ENCODE data around the gene PHF2.

PHF2 gene

DNA sequence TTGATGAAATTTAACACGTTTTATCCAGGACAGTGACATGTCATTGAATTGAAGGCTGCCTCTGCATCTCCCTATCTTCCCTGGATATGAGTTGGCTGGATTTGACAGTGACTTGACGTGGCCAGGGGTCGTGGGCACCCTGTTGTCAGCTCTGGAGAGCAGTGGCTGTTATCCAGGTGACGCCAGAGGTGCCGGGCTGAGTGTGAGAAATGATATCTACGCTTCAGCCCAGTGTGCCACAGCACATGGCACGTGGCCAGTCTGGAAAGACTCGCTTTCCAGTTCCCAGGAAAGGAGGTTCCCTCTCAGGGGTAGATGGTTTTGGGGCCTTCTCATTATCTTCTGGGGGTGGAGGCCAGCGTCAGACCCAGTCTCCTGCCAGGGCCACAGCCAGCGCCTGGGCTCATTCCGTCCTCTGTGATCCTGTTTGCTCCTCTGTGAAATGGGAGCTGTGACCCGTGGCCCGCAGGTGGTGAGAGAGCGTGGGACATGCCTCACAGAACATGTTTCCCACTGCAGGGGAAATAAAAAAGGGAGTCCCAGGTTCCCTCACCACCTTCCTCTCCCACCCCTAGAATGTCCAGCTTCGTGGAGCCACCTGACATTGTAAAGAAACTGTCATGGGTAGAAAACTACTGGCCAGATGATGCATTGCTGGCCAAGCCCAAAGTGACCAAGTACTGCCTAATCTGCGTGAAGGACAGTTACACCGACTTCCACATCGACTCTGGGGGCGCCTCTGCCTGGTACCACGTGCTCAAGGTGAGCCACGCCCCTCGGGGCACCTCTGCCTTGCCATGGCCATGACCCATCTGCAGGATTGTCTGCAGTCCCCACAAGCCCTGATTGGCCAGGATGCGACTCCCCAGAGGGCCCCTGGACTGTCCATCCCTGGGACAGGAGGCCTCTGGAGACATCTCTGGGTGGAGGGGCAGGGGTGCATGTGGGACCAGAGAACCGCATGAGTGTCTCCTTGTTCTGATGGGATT lies 76.5 kb downstream of the PHF2 start:
- no peak overlapping the region for H2AFZ ChIP-seq (ENCODE audit: low read length)
- no peak overlapping the region for H3K9ac ChIP-seq (ENCODE audit: low read length)
- no peaks in the 10 kb centered on the region for H3K36me3 ChIP-seq (replicated peaks; ENCODE audit: insufficient read depth, low read length)
- H4K20me1 ChIP-seq (ENCODE audit: insufficient read depth, low read length) = no peaks in the 10 kb centered on the region
- H3K4me3 ChIP-seq (ENCODE audit: low read length) = no peak overlapping the region
- H3F3A ChIP-seq (ENCODE audit: insufficient read depth, low read length) = no peaks in the 10 kb centered on the region
- H3K9me2 ChIP-seq (replicated peaks; ENCODE audit: insufficient read depth, low read length) = no peaks in the 10 kb centered on the region
- DNase-seq = no peak
- no peak overlapping the region for H3K4me2 ChIP-seq (ENCODE audit: low read depth, low read length)
- H3K27me3 ChIP-seq (replicated peaks; ENCODE audit: insufficient read depth, low read length) = no peaks in the 10 kb centered on the region
- no peaks in the 10 kb centered on the region for H3K9me3 ChIP-seq (replicated peaks; ENCODE audit: insufficient read depth, low read length)
- H3K4me1 ChIP-seq (ENCODE audit: low read length) = no peaks in the 10 kb centered on the region
- no peaks in the 10 kb centered on the region for H3K79me2 ChIP-seq (ENCODE audit: low read length)
- TF ChIP-seq, protein P1, sequence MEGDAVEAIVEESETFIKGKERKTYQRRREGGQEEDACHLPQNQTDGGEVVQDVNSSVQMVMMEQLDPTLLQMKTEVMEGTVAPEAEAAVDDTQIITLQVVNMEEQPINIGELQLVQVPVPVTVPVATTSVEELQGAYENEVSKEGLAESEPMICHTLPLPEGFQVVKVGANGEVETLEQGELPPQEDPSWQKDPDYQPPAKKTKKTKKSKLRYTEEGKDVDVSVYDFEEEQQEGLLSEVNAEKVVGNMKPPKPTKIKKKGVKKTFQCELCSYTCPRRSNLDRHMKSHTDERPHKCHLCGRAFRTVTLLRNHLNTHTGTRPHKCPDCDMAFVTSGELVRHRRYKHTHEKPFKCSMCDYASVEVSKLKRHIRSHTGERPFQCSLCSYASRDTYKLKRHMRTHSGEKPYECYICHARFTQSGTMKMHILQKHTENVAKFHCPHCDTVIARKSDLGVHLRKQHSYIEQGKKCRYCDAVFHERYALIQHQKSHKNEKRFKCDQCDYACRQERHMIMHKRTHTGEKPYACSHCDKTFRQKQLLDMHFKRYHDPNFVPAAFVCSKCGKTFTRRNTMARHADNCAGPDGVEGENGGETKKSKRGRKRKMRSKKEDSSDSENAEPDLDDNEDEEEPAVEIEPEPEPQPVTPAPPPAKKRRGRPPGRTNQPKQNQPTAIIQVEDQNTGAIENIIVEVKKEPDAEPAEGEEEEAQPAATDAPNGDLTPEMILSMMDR (IDR thresholded peaks at IDR 0.05; ENCODE audit: low read length) = no peak
- TF ChIP-seq EZH2phosphoT487 (IDR thresholded peaks at IDR 0.05; ENCODE audit: low read length) (no peak), EZH2 (optimal IDR thresholded peaks at IDR 0.05; ENCODE audit: low read depth, low read length) (no peak)
- H3K27ac ChIP-seq (ENCODE audit: low read length) = no peak overlapping the region

DNA sequence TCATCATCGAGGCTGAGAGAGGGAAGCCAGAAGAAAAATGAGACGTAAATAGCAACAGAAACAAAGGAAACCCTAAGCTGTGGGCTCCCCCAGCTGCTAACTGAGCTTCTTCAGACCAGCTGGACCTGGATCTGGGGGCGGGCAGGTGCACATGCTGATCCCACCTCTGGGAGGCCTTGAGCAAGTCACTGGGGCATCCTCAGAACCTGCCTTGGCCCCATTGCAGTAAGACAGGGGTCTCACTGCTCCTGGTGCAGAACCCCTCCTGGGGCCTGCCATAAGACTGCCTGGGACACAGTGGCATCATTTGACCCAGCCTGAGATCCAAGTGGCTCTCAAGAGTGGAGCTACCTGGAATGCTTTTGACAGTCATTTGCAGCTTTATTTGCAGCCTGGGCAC lies 77.4 kb downstream of the PHF2 start:
- Histone ChIP-seq H3K4me1 (ENCODE audit: low read length) (no peaks in the 10 kb centered on the region), H3K4me2 (ENCODE audit: low read depth, low read length) (no peak overlapping the region), H3K9me3 (replicated peaks; ENCODE audit: insufficient read depth, low read length) (no peaks in the 10 kb centered on the region), H2AFZ (ENCODE audit: low read length) (no peak overlapping the region), H3K27ac (ENCODE audit: low read length) (no peak overlapping the region), H3K79me2 (ENCODE audit: low read length) (no peaks in the 10 kb centered on the region), H3K27me3 (replicated peaks; ENCODE audit: insufficient read depth, low read length) (no peaks in the 10 kb centered on the region), H3K36me3 (replicated peaks; ENCODE audit: insufficient read depth, low read length) (no peaks in the 10 kb centered on the region), H3F3A (ENCODE audit: insufficient read depth, low read length) (no peaks in the 10 kb centered on the region), H4K20me1 (ENCODE audit: insufficient read depth, low read length) (no peaks in the 10 kb centered on the region), H3K9me2 (replicated peaks; ENCODE audit: insufficient read depth, low read length) (no peaks in the 10 kb centered on the region), H3K4me3 (ENCODE audit: low read length) (no peak overlapping the region), H3K9ac (ENCODE audit: low read length) (no peak overlapping the region)
- no peak for DNase-seq
- TF ChIP-seq, protein P1 (IDR thresholded peaks at IDR 0.05; ENCODE audit: low read length) = no peak
- no peak for TF ChIP-seq EZH2 (optimal IDR thresholded peaks at IDR 0.05; ENCODE audit: low read depth, low read length)
- no peak for TF ChIP-seq EZH2phosphoT487 (IDR thresholded peaks at IDR 0.05; ENCODE audit: low read length)

DNA sequence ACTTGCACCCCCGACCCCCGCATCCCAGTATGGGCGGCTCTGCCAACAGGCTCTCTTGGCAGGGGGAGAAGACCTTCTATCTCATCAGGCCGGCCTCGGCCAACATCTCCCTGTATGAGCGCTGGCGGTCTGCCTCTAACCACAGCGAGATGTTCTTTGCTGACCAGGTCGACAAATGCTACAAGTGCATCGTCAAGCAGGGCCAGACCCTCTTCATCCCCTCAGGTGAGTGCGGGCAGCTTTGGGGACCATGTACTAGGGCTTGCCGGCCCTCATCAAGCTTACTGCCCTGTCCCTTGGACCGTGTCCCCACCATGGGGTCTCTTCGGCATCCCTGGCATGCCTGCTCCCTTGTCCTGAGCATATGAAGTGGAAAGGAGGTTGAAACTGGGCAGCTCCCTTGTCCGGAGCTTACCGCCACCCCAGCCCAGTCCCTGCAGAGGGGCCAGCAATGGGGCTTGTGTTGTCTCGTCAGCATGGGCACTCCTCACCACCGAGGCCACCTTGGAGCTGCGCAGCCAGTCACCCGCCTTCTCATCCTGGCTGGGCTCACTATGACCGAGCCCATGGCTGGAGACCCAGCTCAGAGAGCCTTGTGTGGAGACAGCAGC lies 78.1 kb downstream of the PHF2 start:
- no peaks in the 10 kb centered on the region for H3K36me3 ChIP-seq (replicated peaks; ENCODE audit: insufficient read depth, low read length)
- H4K20me1 ChIP-seq (ENCODE audit: insufficient read depth, low read length) = no peaks in the 10 kb centered on the region
- no peaks in the 10 kb centered on the region for H3K79me2 ChIP-seq (ENCODE audit: low read length)
- H3K9ac ChIP-seq (ENCODE audit: low read length) = no peak overlapping the region
- H3K27ac ChIP-seq (ENCODE audit: low read length) = no peak overlapping the region
- H3K4me1 ChIP-seq (ENCODE audit: low read length) = no peaks in the 10 kb centered on the region
- no peaks in the 10 kb centered on the region for H3K9me2 ChIP-seq (replicated peaks; ENCODE audit: insufficient read depth, low read length)
- H3K4me3 ChIP-seq (ENCODE audit: low read length) = no peak overlapping the region
- H2AFZ ChIP-seq (ENCODE audit: low read length) = no peak overlapping the region
- H3K27me3 ChIP-seq (replicated peaks; ENCODE audit: insufficient read depth, low read length) = no peaks in the 10 kb centered on the region
- DNase-seq = no peak
- no peaks in the 10 kb centered on the region for H3K9me3 ChIP-seq (replicated peaks; ENCODE audit: insufficient read depth, low read length)
- no peak overlapping the region for H3K4me2 ChIP-seq (ENCODE audit: low read depth, low read length)
- TF ChIP-seq, protein P1 (IDR thresholded peaks at IDR 0.05; ENCODE audit: low read length) = no peak
- TF ChIP-seq EZH2phosphoT487 (IDR thresholded peaks at IDR 0.05; ENCODE audit: low read length) (no peak), EZH2 (optimal IDR thresholded peaks at IDR 0.05; ENCODE audit: low read depth, low read length) (no peak)
- H3F3A ChIP-seq (ENCODE audit: insufficient read depth, low read length) = no peaks in the 10 kb centered on the region
